ENCODE measurements around the gene DNMBP.

DNMBP gene, protein sequence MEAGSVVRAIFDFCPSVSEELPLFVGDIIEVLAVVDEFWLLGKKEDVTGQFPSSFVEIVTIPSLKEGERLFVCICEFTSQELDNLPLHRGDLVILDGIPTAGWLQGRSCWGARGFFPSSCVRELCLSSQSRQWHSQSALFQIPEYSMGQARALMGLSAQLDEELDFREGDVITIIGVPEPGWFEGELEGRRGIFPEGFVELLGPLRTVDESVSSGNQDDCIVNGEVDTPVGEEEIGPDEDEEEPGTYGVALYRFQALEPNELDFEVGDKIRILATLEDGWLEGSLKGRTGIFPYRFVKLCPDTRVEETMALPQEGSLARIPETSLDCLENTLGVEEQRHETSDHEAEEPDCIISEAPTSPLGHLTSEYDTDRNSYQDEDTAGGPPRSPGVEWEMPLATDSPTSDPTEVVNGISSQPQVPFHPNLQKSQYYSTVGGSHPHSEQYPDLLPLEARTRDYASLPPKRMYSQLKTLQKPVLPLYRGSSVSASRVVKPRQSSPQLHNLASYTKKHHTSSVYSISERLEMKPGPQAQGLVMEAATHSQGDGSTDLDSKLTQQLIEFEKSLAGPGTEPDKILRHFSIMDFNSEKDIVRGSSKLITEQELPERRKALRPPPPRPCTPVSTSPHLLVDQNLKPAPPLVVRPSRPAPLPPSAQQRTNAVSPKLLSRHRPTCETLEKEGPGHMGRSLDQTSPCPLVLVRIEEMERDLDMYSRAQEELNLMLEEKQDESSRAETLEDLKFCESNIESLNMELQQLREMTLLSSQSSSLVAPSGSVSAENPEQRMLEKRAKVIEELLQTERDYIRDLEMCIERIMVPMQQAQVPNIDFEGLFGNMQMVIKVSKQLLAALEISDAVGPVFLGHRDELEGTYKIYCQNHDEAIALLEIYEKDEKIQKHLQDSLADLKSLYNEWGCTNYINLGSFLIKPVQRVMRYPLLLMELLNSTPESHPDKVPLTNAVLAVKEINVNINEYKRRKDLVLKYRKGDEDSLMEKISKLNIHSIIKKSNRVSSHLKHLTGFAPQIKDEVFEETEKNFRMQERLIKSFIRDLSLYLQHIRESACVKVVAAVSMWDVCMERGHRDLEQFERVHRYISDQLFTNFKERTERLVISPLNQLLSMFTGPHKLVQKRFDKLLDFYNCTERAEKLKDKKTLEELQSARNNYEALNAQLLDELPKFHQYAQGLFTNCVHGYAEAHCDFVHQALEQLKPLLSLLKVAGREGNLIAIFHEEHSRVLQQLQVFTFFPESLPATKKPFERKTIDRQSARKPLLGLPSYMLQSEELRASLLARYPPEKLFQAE (N-terminal part only)

DNA sequence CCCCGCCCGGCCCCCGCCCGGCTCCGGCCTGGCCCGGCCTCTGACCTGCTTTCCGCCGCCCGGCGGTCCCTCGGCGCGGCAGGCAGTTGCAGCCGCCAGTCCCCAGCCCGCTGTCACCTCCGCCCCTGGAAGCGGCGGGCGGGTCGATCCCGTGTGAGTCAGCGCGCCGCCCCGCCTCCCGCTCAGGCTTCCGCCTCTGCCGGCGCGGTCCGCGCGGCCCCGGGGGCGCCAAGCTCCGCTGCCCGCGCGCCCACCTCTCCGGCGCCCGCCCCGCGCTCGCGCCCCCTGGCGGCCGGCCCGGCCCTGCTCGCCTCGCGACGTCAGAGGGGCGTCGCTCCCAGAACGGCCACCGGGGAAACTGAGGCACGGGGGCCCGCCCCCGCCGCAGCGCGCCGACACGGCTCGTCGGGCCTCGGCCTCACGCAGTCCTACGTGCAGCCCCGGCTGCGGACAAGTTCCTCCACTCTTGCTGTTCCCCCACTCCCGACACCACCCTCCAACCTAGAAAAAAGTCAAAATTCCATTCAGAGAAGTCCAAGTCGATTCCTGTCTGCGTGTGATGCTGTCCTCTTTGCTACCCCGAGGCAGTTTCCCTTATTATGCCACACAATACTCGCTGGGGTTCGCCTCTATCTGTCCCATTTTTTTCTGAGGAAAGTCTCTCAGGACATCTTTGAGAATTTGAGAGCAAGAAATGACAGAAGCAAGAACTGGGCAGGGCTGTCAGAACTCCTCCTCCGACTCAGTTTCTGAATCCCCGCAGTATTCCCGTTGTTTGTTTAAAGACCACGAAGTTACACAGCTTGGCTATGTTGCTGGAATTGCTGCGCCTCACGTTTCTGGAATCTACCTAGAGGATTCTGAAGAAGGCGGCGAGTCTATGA lies at the start of gene DNMBP:
DNMBP (minus strand) TSS at position 155 of the 884 bp plus-strand sequence. CDS start 37,823 bp downstream, outside the sequence.
- DNase-seq, result peak; percentile 89

DNA sequence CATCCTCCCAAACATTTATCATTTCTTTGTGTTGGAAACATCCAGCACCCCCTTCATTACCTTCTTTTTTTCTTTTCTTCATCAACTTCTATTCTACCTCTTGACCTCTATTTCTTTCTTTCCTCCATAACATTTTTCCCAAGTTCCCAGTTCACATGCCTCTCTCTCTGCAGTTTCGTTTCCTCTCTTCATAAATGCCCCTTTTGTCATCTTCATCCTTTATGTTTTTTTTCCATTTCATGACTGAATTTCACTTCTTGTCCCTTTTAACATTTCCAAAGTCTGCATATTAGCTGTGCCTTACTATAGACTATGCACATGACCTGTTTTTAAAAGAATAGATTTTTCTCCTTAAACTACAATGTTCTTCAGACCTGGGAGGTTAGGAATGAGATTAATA lies 48.2 kb upstream of the DNMBP start:
- no peak for DNase-seq

DNA sequence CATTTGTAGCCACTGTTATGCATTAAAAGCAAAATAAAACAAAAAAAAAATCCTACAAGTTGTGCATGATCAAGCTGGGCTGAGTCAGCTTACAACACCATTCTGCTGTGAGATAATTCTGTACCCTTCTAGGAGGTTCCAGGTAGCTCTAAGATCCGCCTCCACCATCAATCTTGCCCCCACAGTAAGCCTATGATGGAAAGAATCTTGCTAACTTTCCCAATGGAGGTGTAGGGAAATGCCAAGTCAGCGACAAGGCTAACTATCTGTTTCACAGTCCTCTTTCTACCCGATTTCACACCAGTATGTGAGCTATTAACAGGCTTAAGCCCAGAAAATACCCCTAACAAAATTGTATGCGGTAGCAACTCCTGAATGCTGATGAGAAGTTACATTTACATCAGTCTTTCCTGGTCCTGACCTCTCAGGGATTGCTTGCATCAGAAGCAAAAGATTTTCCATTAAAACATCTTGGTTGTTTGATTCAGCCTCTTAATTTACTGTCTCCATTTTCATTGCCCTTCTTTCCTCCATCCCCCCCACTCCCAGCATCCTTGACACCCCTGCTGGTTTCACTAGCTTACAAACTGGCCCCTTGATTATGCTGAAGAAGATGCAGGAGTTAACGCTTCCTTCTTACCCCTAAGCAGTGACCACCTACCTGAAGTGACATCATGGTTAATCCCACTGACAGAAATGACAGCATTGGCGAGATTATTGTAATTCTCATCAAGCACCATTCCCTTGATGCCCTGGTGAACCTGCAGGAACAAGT lies 44.1 kb upstream of the DNMBP start:
- no peak for DNase-seq

DNA sequence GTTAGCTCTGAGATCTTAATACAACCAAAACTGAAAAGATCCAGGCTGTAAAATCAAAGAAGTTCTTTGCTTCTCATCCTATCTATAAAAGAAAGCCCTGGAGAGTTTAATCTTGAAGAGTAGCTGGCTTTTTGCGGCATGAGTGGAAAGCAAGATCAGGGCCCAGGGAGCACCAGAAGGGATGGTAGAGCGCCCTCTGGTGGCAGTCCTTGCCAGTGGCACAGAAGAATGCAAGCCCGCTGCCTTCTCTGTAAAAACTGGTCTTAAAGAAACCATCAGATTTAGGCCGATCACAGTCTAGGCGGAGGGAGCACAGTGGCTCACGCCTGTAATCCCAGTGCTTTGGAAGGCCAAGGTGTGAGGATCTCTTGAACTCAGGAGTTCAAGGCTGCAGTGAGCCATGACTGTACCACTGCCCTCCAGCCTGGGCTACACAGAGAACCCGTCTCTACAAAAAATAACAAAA lies 36.3 kb upstream of the DNMBP start:
- DNase-seq, result peak; percentile 90

DNA sequence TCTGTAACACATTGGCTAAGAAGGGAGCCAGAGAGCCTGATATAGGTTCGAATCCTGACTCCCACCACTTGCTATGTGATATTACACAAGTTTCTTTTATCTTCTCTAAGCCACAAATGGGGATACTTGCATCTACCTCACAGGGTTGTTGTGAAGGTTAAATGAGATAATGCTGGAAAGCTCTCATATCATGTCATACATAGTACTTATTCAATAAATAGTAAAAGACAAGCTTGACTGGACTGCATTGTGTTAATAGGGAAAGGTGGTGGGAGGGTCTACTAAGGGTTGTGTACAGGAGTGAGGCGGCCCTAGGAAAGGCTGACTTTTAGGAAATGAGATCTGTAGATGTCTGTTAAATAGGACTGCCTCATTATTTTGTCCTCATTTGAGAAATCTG lies 35.8 kb upstream of the DNMBP start:
- no peak for DNase-seq

DNA sequence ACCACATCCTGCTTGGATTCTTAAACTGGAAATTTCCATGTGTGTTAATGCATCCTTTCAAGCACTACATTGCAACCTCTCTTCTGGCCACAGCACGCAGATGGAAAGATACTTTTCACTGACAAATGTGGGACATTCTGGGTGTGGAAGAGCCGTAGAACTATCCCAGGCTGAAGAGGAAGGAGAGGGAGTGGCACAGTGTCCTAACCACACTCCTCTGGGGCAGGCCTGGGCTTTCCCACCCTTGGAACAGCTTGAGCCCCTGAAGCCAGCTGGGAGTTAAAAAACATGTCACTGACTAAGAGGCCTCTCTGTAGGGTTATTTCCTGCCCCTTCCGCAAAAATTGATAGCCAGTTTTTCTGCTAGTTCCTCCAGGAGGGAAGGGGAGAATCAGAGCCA lies 34.0 kb upstream of the DNMBP start:
- no peak for DNase-seq

DNA sequence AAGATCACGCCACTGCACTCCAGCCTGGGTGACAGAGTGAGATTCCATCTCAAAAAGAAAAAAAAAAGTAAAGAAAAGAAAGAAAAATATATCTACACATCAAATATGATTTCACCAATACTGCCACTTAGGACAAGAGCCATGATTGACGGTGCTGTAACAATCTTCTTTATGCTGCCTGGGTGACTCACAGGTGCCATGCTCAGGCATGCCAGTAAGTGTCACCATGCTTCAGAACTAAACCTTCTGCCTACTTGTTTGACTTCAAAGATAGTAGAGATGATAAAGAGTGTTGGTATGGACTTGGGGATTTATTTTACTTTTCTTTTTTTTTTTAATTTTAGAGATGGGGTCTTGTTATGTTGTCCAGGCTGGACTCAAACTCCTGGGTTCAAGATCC lies 33.6 kb upstream of the DNMBP start:
- DNase-seq, result no peak

DNA sequence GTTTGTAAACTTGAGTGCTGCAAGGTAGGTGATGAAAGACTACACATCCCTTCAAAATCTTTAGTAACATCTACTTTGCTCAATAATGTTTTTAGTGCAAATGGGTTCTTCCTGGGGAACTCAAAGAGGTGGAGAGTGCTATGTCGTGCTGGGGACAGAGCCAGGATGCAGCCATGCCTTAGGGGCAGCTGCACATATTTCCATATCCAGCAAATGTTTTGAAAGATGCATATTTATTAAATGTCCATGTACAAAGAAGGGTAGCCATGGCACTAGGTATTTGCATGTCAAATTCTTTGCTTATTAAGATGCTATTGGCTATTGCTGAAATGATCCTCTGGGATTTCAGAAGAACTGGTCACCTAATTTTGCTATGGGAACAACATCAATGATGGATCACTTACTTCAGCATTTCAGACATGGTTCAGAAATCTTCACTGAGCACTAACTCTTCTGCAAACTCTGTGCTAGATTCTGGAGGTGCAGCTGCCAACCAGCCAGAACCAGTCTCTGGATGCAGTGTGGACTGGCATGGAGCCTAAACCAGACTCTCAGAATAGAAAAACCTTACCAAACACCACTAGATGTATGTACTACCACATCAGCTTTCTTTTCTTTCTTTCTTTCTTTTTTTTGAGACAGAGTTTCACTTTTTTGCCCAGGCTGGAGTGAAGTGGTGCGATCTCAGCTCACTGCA lies 31.7 kb upstream of the DNMBP start:
- DNase-seq, result no peak

DNA sequence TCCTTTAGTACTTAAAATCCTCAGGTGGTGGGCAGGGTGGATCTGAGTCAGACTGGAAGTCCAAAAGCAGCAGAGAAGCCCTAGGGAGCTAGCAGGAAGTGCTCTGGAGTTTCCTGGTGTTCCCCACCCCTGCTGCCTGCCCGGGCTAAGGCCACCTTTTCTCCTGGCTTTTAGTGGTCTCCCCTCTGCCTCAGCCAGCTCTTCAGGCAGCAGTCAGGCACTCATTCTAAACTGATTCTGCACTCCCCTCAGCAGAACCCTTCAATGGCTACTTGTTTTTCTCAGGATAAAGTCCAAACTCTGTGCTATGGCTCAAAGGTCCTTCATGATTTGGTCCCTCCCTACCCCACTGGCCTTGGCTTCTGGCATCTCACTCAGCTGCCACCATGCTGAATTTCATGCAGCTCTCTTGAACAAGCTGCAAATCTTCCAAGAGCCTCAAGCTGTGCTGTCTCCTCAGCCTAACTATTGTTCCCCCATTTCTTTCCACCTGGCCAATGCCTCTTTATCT lies 28.9 kb upstream of the DNMBP start:
- no peak for DNase-seq

DNA sequence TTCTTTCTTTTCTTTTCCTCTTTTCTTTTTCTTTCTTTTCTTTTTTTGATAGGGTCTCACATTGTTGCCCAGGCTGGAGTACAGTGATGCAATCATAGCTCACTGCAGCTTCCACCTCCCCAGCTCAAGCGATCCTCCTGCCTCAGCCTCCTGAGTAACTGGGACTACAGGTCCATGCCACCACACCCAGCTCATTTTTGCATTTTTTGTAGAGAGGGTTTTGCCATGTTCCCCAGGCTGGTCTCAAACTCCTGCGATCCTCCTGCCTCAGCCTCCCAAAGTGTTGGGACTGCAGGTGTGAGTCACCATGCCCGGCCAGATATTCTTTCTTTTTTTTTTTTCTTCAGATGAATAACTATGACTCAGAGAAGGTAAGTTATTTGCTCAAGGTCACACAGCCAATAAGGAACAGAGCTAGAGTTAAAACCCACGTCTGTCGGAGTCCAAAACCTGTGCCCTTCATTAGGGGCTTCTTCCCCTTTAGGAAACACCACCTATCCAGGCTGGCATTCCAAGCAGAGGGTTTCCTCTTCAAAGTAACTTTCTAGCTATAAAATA lies 28.1 kb upstream of the DNMBP start:
- no peak for DNase-seq

DNA sequence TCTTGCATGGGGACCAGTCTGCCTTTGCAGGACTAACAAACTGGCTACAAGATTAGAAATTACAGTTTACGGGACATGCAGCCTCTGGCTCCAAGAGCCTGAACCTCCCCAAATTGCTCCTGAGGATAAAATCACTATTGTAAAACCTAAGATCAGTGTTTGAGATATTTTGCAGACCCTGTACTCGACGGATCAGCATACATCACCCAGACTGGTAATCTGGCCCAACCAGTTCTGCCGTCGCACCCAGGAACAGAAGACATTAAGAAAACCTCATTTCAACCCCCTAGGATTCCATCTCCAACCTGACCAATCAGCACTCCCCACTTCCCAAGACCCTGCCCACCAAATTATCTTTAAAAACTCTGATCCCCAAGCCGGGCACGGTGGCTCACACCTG lies 27.1 kb upstream of the DNMBP start:
- no peak for DNase-seq

DNA sequence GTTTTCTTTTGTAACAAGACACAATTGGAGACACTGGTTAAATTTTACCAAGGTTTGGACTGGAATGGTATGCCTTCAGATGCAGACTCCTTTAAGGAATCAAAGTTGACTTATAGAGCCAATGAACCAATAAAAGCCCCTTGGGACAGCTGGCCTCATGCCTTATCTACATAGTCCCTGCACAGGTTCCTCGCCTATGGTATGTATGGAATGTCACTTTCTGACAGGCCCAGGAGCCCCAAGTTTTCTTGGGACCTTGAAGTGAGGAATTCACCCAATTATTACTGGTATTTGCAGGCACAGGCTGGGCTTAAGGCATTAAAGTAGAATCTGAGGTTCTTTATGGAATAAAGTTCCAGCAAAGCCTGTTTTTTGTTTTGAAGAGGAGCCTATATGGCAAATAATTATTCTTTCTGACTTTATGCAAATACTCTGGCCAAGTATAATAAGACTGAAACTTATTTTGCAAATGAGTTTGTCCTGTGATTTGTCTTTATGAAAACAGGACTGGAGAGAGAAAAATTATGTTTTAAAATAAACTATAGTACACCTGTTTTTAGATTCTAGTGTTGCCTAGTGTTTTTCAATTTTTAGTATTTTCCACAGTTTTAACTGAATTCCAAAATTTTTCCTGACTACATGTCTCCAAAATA lies 24.1 kb upstream of the DNMBP start:
- no peak for DNase-seq

DNA sequence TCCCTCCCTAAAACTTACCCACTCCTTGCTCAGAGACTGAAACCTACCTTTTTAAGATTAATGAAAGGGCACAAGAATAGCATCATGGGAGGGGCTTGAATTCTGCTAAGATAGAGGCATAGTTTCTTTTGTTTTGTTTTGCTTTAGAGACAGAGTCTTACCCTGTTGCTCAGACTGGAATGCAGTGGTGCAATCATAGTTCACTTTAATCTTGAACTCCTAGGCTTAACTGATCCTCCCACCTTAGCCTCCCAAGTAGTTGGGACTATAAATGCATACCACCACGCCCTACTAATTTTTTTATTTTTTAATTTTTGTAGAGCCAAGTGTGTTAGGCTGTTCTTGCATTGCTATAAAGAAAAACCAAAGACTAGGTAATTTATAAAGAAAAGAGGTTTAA lies 17.7 kb upstream of the DNMBP start:
- DNase-seq, result no peak

DNA sequence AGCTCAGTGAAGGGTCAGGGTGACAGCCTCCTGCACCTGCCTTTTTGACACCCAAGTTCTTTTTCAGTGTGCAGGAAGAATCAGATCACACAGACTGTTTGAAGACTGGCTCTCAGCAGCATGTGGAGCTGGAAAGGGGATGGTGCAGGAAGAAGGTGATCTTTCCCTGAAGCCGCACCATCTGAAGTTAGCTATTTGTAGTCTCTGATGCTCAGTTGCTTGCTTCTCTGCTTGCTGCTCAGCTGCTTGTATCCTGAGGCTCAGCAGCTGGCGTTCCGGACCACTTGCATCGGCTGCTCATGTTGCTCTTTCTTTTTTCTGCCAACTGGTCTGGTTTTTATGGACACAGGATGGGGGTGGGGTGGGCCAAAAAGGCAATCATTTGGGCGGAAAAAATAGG lies 15.8 kb upstream of the DNMBP start:
- peak; percentile 69 for DNase-seq

DNA sequence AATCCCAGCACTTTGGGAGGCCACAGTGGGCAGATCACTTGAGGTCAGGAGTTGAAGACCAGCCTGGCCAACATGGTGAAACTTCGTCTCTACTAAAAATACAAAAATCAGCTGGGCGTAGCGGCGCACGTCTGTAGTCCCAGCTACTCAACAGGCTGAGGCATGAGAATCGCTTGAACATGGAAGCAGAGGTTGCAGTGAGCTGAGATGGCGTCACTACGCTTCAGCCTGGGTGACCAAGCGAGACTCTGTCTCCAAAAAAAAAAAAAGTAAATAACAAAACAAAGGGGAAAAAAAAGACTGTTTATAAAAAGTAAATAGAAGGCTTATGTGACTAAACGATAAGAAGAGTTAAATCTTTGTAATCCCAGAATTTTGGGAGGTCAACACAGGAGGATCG lies 15.0 kb upstream of the DNMBP start:
- DNase-seq, result no peak

DNA sequence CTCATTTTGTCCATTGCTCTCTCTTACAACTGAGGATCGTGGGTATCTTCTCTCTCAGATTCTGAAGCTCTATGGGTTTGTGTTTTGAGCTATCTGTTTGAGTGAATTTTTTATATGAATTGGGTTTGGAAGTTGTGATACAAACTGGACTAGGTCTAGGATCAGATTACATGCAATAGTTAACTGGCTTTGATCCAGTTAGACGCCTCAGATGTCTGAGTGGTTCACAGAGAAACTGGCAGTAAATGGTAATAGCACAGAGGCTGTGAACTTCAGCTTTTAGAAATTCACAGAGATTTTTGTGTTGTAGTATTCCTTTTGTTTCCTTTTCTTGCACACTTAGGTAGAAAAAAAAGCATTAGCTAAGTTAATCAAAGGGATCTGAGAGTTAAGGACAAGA lies 12.7 kb upstream of the DNMBP start:
- no peak for DNase-seq

DNA sequence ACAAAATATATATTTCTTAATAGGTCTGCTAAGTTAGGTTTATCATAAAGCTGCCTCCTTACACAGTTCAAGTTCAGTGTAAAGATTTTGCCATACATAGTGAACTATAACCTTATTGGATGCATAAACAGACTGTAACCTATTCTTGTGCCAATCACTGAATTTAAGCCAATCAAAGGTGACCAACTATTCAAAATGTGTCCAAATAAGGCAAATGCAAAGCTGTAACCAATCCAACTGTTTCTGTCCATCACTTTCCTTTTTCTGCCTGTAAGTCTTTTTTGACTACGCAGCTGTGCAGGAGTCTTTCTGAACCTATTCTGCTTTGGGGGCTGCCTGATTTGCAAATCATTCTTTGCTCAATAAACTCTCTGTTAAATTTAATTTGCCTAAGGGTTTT lies 11.6 kb upstream of the DNMBP start:
- DNase-seq, result no peak

DNA sequence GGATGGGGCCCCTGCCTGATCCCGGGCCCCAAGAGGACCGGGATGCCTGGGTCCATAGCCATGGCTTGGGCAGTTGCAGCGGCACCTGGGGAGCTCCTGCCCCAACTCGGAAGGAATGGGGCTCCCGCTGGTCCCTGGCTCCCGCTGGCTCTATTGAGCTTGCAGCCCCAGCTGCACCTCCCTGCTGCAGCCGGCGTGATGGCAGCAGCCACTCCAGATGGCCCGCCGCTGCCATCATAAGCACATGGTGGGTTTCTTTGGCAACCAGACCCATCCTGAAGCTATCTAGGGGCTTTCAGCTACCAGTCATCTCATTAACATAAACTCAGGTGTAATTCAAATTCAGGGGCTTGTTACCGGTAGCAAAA lies 11.1 kb upstream of the DNMBP start:
- DNase-seq, result no peak

DNA sequence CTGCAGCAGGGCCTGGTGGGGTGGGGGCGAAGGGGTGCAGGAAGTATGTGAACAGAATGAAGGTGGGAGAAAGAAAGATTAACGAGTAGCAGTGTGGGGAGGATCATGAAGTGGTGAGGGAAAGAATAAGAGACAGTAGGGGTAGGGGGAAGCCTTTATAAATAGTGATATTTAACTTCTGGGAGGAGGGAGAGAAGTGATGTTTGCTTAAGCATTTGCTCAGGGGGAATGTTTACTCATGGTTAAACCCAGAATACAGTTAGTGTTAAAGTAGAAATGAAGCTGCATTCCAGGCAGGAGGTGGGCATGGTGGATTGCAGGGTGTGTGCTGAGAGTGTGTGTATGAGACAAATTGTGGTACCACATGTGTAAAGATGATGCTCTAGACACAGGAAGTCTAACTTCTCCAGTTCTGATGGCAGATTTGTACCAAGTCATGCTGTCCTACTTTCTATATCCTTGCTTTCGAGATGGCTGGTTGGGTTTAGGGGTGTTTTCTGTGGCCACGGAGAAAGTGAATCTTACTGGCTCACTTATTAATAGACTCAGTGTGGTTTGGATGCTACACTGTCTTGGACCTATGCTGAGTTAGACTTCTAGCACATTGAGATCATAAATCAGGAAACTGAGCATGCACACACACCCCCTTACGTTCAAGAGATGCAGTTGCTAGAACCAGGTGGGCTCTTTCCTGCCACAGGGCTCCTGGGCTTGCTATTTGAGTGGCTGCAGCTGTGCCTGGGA lies 10.6 kb upstream of the DNMBP start:
- DNase-seq, result no peak

All from right forelimb (tissue), 1 donor.